HG03469 (cell line): ENCODE results near the gene GLB1L.

Experiments
- ATAC-seq: cut with Tn5 transposase; IDR thresholded peaks from one replicate; pipeline ENCODE4 v1.9.1; 2021; ENCODE audit warnings: mild to moderate bottlenecking, moderate library complexity, moderate number of reproducible peaks; ENCODE audit not compliant: unreplicated experiment

Gene GLB1L

DNA sequence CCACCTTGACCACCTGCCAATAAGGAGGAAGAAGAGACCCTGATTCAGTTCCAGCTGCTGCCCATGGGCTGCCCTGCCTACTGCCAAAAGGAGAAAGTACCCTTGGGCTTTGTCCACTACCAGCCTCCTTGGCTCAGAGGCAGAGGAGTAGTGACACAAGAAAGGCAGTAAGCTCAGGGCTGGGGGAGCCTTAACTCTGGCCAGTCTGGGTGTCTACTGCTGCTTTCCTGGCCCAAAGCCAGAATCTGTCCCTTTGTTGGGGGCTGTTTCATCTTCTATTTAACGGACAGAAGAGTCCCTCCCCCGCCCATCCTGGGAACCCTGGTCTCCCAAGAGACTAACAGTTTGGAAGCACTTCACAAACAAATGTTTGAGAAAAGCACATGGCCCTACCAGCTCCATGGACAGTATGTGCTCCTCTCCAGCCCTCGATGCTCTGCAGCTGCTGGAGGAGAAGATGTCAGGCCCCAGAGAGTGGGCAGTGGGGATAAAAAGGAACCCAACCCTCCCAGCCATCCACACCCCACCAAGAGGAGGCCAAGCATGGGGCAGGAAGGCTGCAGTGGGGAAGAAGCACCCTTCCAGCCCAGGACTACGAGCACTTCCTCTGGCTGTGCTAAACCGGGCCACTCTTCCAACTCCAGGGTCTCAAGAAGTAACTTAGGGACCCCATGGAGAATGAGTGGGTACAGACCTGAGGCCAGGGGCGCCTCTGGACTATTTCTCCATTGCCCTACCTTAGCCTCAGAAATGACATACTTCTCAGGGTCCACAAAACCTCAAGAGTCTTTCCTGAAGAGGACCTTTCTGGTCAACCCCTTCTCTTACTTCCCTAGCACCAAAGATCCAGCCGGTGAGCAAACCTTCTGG, 17.0 kb downstream of the GLB1L start:
- no peak for ATAC-seq

DNA sequence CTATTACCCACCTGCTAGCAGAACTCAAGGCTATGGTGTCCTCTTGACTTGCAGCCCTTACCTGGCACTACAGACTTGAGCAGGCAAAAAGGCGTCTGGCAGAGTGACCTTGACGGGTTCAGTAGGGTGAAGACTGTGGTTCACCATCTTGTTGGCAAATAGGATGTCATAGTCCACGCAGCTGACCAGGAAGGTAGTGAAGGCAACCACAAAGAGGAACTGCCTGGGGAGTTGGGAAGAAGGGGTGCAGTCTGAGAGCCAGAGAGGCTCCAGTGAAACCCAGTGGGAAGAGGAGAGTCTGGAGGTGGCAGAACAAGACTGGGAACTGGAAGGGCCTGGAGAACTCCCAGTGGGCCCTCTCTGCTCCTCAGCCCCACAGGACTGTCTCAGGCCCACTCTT, 19.9 kb downstream of the GLB1L start:
- ATAC-seq: no peak

DNA sequence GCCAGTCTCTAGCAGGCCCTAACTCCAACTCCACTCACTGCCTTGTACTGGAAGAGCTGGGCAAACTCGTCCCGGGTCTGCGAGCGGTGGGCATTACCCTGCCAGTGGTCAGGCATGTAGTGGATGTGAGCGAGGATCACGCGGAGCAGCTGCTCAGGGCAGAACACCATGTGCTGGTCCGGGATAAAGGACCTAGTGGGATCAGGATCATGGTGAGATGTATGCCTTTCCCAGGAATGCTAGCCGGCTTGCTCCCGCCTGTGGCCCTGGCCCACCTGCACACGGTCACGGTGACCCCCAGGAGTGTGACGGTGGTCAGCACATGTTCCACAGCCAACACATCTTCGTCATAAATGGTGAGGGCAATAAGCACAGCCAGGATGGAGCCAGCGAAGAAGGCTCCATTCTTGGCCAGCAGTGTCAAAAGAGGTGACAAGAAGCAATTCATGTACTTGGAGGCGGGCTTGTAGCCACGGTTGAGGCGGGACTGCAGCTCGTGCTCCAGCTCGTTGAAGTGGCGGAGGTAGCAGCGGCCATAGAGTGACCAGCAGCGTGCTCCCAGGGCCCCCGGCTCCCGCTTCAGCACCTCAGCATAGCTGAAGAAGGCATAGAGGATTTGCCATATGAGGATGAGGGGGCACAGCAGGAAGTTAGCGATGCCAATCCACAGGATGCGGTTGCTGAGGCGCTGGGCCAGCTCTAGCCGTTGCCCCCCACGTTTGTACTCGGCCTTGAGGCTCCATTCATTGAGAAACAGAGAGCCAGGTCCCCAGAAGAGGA, 21.2 kb downstream of the GLB1L start:
- ATAC-seq: no peak

DNA sequence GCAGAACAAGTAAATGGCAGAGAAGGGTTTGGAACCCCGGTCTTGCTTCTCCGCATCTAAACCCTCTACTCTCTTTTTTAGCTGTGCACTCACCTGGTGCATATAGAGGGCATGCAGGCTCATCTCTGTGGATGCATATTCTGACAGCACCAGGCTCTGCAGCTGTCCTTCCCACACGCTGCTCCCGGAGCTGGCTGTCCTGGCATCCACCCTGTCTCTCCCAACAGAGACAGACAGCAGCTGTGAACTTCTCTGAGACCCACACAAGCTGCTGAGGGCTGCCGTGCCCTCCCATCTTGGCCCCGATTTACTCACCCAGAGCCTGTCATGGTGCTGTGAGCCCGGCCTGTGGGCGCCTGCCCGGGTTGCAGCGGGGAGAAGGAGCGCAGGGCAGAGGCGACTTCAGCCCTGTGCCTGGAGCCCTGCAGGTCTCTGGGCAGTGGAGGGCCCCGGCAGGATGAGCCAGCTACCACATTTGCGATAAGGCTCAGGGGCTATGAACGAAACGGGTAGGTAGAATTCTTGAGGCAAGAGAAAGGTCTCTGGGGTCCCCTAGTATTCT, 23.2 kb downstream of the GLB1L start:
- no peak for ATAC-seq

DNA sequence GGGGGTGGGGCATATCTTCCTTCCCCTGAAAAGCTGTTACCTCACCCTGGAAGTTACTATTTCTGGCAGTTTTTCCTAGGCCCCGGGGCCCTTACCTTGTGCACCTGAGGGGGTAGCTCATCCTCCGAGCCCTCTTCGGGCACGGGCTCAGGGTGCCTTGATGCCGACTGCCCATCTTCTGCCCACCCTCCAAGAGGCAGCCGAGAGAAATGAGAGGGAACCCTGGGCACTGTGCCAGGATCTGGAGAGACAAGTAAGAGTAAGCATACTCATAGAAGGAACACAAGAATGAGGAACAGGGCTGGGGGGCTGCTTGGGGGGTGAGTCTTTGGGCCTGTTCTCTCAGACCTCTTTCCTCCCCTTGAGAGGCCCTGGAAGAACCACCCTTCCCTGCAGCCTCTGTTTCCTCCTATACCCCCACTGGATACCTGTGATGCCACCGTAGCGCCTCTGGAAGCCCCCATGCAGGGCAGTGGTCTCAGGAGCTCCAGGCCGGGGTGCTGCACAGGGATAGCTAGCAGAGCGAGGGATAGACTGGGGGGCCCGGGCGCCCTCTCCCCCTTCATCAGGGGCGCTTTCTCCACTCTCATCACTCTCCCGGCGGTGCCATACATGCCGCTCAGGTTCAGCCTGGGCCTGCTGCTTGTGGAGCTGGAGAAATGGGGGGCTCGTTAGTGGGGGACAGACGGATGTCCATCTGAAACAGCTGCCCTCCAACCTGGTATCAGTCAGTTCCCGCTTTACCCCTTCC, 24.4 kb downstream of the GLB1L start:
- no peak for ATAC-seq

DNA sequence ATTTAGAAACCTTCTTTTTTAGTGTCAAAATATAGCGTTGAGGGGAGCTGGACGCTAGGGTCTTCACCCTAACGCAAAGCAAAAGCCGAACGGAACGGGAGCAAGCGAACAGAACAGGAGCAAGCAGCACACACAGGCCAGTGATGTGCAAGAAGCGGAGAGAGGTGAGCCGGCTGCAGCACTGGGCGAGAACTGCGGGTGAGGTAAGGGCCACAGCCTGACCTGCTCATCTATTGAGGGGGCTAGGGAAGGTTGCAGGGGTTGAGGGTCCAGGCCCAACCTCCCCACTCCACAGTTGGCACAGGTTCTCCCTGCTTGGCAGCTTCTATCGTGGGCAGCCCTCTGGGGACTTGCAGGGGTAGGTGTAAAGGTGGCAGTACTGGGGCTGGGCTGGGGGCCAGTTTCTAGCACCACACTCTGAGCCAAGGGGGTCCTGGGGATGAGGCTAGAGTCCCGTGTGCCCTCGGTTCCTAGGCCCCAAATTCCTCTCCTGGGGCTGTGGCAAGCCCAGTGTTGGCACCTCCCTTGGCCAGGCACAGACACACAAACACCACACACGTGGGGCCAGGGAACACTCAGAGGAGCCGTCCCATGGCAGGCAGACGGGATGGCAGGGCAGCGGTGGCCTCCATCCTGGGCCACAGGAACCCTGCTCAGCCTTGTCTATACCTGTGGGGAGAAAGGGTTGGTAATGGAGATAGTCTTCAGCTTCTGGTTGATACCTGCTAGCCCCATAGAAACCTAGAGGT, 25.3 kb downstream of the GLB1L start:
- ATAC-seq: no peak

DNA sequence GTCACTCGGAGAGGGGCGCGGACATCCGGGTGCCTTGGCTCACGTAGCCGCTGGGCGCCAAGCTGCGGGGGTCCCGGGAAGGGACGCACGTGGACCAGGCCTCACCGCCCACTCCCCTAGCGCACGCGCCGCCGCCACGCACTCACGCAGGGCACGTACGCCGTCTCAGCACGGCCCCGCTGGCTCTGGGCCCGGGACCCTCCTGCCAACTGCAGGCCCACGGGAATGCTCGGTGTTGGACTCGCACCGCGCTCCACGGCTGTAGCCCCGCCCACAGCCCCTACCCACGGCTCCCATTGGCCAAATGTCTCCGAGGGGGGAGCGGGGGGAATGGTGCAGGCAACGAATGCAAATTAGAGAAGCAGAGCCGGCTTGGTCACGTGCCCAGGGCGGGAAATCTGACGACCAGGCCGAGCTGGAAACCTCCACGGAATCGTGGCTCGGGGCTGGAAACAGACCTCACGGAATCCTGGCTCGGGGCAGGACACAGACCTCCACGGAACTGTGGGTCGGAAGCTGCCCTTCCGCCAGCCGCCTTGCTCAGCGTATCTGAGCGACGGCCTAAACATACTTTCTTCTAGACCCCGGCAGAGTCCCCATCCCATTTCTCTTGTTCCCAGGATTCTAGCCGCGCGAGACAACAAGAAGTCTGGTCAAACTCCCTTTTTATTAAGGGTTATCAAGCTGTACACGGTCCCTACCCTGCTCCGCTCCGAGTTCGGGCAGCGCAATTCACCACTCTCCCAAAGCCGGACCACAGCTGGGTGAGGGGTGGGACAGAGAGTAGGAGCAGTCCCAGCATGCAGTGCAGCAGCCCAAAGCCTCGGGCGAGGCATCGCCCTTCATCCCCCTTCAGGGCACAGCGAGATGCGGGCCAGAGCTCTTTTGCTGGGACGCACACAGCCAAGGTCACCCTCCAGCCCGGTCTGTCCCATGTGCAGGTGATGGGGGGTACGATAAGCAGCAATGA, 26.2 kb downstream of the GLB1L start, which contains the start of gene ABCB6:
ABCB6 (minus strand) TSS at position 227 of the 970 bp plus-strand sequence. CDS start 285 bp downstream, outside the sequence.
- ATAC-seq: no peak

DNA sequence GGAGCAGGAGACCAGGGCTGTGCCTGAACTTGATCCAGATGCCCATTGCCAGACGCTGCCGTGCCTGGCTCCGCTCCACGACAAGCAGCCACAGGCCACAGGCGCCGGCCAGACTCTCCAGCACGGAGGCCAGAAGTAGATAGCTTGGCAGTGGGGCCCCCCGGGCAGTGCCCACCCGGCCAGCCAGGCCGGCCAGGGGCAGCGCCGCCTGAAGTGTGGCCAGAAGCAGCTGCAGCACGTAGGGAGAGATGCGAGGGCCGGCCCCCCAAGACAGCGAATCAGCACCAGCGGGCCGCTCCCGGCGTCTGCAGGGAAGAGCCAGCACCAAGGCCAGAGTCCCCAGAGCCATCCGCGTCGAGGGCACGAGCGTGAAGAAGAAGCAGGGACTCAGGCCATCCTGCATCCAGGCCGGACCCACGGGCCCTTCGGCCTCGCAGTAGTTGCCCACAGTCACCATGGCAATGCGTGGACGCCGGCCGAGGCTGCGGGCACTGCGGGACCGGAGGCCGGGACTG, 27.0 kb downstream of the GLB1L start:
- ATAC-seq: no peak

DNA sequence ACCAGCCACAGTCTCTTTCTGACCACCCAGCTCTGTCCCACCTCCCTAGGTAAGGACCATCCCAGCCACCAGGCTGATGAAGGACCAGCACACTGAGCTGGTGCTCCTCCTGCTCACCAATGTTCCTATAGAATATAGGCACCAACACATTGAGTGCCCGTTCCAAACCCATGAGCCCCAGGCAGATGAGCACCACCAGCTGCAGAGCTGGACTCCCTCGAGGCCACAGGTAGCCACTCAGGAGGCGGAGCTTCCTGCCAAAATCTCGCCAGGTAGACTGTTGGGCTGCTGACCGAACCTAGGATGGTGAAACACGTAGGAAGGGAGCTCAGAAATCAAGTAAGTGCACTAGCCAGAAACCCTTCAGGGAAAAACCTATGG, 28.7 kb downstream of the GLB1L start:
- no peak for ATAC-seq

DNA sequence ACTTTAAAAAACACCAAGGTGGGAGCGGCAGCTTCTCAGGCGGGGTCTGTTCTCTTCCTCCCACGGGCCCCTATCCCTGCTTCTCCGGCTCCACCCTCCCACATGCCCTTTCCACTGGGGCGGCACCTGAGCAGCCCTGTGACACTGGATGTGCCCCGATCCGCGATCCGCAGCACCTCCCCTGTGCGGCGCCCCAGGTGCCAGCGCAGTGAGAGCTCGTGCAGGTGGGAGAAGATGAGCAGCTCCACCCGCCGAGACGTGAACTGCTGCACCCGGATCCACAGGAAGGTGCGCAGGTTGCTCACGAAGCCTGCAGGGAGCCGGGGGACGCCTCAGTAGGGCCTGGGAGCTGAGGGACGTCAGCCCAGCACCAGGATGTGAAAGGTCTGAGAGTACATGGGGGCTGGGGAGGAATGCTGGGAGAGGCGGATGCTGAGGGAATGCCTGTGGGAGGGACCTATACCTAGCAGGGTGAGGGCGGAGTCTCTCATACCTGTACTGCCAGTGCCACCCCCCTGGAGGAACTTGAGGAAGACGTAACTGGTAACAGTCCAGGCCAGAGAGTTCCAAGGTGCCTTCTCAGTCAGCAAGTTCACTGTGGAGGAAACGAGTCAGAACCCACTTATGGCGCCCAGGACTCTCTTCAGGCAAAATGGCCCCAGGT, 29.2 kb downstream of the GLB1L start:
- no peak for ATAC-seq

DNA sequence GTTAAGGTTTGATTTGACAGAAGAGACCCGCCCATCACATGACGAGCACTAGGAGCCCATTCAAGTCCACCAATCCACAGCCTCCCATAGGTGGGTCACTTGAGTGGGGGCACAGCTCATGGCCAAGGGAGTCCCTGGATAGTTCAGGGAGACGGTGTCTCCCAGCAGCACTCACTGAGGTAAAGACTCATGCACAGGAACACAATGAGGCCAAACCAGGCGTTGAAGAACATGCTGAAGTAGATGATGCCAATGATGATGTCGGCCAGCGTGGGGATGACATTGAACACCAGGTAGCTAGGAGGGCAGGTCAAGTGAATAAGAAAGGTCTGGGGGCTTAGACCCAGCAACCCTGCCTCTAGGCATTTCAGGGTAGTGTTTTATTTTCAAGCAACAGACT, 30.5 kb downstream of the GLB1L start:
- no peak for ATAC-seq

DNA sequence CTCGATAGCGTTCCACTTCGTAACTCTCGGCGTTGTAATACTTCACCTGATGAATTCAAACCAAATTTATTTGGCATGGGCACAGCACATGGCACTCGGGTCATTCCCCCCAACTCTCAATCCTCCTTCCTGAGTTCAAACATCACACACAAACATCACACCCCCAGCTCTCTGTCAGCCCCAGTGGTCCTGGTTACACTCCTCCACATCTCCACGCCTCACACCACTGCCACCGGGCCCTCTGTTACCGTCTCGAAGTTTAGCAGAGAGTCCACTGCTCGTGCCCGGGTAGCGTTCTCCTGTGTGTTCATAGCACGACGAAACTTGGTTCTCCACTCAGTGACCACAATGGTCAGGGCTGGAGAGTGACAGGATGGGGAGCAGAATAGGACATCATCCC, 31.1 kb downstream of the GLB1L start:
- no peak for ATAC-seq

DNA sequence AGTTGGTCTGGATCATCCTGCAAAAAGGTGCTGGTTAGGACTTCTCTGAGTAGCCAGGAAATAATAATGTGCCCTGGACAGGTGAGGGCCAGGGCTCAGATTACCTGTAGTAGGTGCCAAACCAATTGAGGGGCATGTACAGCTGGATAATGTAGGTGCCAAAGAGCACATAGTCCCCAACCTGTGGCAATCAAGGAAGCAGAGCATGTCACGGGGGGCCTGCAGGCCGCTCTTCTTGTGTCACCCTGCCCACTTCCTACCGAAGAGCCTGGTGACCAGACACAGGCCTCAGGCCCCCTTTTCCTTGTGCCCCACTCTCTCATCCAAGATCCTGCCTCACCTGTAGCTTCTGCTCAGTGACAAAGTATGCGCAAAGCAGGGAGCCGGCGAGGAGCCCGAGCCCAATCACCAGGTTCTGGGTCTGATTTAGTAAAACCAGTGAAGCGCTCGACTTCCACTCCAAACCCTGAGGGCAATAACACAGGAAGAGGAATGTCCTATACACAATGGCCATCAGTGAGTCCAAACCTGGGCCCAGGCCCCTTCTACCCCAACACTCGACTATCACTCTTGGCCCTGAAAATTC, 31.7 kb downstream of the GLB1L start:
- no peak for ATAC-seq

DNA sequence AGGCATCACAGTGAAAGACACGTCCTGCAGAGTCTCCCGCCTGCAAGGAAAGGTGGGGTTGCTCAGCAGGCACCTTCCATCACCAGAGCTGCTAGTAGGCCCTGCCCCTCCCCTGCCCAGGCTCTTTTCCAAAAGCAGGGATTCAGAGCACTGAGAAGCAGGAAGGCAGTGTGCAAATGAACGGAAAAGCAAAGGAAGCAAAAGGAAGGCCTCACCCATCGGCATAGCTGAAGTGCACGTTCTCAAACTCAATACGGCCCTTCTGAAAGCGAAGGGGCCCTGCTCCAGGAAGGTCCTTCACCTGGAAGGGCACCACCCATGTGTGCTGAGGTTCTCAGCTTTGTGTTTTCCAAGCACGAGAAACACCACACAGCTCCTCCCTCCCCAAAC, 32.2 kb downstream of the GLB1L start:
- no peak for ATAC-seq

DNA sequence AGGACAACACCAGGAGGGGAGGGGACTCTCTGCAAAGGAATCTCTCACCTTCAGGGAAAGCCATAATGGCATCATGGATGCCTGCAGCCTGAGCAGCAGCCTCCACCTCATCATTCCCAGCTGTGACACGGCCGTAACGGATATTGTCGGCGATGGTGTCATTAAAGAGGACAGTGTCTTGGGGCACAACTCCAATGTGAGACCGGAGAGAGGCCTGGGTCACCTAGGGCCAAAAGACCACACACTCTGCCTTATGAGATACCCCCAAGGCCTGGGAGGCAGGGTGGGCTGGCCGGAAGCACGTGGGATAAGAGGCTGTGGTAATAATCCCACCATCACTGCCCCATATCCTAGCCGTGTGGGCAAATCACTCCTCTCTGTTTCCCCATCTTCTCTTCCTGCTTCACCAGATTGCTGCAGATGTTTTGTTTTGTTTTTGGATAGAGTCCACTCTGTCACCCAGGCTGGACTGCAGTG, 34.3 kb downstream of the GLB1L start:
- no peak for ATAC-seq

DNA sequence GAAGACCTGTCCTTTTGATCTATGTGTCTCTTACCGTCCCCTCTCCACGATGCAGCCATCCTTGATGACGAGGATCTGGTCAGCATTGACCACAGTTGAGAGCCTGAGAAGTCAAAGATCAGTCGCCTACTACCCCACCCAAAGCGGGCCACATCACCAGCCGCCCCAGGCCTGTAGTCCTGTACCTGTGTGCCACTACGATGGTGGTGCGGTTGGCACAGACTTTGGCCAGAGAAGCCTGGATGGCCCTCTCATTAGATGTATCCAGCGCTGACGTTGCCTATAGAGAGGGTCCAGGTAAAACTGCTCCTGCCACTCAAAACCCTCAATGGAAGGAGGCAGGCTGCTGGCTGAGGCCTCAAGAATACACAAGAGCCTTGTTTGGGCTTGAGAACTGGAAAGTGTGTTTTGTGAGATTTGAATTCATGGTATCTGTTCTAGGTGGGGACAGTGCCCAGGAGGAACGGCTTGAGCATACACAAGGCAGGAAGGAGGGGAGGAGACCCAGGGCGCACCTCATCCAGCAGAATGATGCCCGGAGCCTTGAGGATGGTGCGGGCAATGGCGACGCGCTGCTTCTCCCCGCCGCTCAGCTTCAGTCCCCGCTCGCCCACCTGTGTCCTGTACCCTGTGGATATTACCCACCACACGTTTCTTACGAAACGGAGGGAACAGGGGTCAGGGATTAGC, 34.9 kb downstream of the GLB1L start:
- no peak for ATAC-seq
